ENCODE measurements around the gene NEK10.

- no peak for TF ChIP-seq CTCF (conservative IDR thresholded peaks at IDR 0.05; ENCODE audit: low read depth, low read length)
- TF ChIP-seq EZH2 (IDR thresholded peaks at IDR 0.05; ENCODE audit: low read length, unreplicated experiment) = no peak
These were observed 278.7 kb downstream of the NEK10 start for GRCh38 chr3:27090275-27091041.

Measured in PC-3 (cell line).